Spleen (tissue), 13 donors: ENCODE results near the gene PEX14. TPM values are rescaled to one million over a fixed set of nuclear protein-coding genes. Genes with fewer than 3 reads are reported as not detected.
A peak's percentile ranks its signal among the peaks of the same experiment; 100 is the strongest.
"Not testable (repeated sequence)": the region's sequence is repeated elsewhere in the genome, so short reads cannot be mapped to it uniquely, and the experiment has no call there.

Experiments used
- DNase-seq: peaks from one replicate; pipeline ENCODE4 v3.0.0-alpha.2; 2020
- H3K27ac ChIP-seq, 8 donors: fragments of 200-600 bp; sonication (generic) in 7 of 8; 1 replicate in 4 of 8; 2 replicates in 4 of 8; pipeline versions ENCODE4 v1.5.0 to v1.8.0; 2016 to 2021; ENCODE audit warnings: inconsistent platforms in 4 of 8, mild to moderate bottlenecking in 4 of 8, moderate library complexity in 1 of 8
- H3K27me3 ChIP-seq, 7 donors: fragments of 200-600 bp; sonication (generic) in 6 of 7; replicated peaks in 1 of 7; 1 replicate in 4 of 7; 2 replicates in 3 of 7; pipeline versions ENCODE4 v1.5.0 to v1.8.0; 2016 to 2021; ENCODE audit warnings: inconsistent platforms in 3 of 7, mild to moderate bottlenecking in 1 of 7
- H3K36me3 ChIP-seq, 6 donors: fragments of 200-600 bp; sonication (generic) in 5 of 6; 1 replicate in 4 of 6; 2 replicates in 2 of 6; pipeline versions ENCODE4 v1.5.0 to v1.8.0; 2016 to 2021; ENCODE audit warnings: inconsistent platforms in 2 of 6
- H3K4me1 ChIP-seq, 6 donors: fragments of 200-600 bp; sonication (generic) in 5 of 6; 1 replicate in 3 of 6; 2 replicates in 3 of 6; pipeline versions ENCODE4 v1.5.0 to v1.8.0; 2016 to 2021; ENCODE audit warnings: inconsistent platforms in 3 of 6
- H3K4me3 ChIP-seq, 8 donors: fragments of 200-600 bp; sonication (generic) in 7 of 8; 1 replicate in 4 of 8; 2 replicates in 4 of 8; pipeline versions ENCODE4 v1.5.0 to v1.8.0; 2016 to 2021; ENCODE audit warnings: inconsistent platforms in 4 of 8, mild to moderate bottlenecking in 4 of 8, moderate library complexity in 2 of 8
- H3K9me3 ChIP-seq, 8 donors: fragments of 200-600 bp; sonication (generic) in 7 of 8; 1 replicate in 4 of 8; 2 replicates in 4 of 8; pipeline versions ENCODE4 v1.5.0 to v1.8.0; 2016 to 2021; ENCODE audit warnings: inconsistent platforms in 4 of 8
- CTCF ChIP-seq, 11 experiments: fragments of 200-600 bp in 7 of 11; fragments of 450-650 bp in 4 of 11; sonication (generic) in 4 of 11; IDR thresholded peaks in 8 of 11; conservative IDR thresholded peaks in 3 of 11; 1 replicate in 7 of 11; 2 replicates in 4 of 11; pipeline versions ENCODE4 v1.4.0 to v1.8.0; 2016 to 2021; ENCODE audit warnings: antibody characterized with exemption in 11 of 11, inconsistent platforms in 4 of 11, mild to moderate bottlenecking in 1 of 11
- POLR2A ChIP-seq, 3 donors: fragments of 450-650 bp; IDR thresholded peaks; one replicate each; pipeline ENCODE4 v1.5.1; 2017; ENCODE audit warnings: antibody characterized with exemption in 3 of 3, mild to moderate bottlenecking in 1 of 3
- POLR2AphosphoS5 ChIP-seq, 3 donors: sonication (generic); formaldehyde crosslinking; IDR thresholded peaks; one replicate each; pipeline ENCODE4 v1.5.1; 2017; ENCODE audit warnings: antibody characterized with exemption in 3 of 3
- WGBS, 5 donors: extraction: QIAGEN DNeasy Blood & Tissue Kit in 3 of 5; methylation state at CpG; one replicate each; pipeline versions ENCODE4 v1.1.5 to v1.1.7; 2013 to 2018; 5-methylcytosine and 5-hydroxymethylcytosine counted together
- intact Hi-C: fragments of 100-400 bp; cut with DNase I; formaldehyde crosslinking; loops from one replicate; pipeline ENCODE4 v1.15.0; 2023; ENCODE audit warnings: low total_unique reads
- long read RNA-seq, 2 donors: transcript quantifications; one replicate each; lab custom pipeline, GENCODE V29; 2026
- polyA plus RNA-seq, 3 donors: library from polyadenylated mRNA; stranded (reverse); fragments of 200-250 nt; gene quantifications; one replicate each; pipeline ENCODE4 v1.2.1, GENCODE V29; 2013
- total RNA-seq, 7 donors: library from RNA; depleted of rRNA in 3 of 7; stranded (reverse); fragments of >200 nt in 3 of 7; fragmentation: NEBNext Ultra II Directional in 4 of 7; extraction: Animal tissue kit (Norgen Biotek cat#: 25700) in 4 of 7; gene quantifications; one replicate each; pipeline versions ENCODE4 v1.1.0 to v1.2.1, GENCODE V29; 2016 to 2021
- donor health status: healthy with polysubstance abuse.
- donor health status: DM: no; HTN: no; CAD: no; lungs with moderate emphysema.
- donor health status: DM: no; HTN: no; CAD: no.
- donor health status: Bipolar disorder and iron deficiency.
- donor health status: healthy.
- donor health status: DM: no; HTN: no; CAD: no.
- donor health status: DM: yes; HTN: yes; CAD: no.

Gene PEX14
- total RNA-seq, result 10 to 100 TPM in 6 of 7 donors, 1 to 10 TPM in 1; 9.9 to 19.7 (median 13.8) TPM
- polyA plus RNA-seq, result 10 to 100 TPM in 1 of 3 donors, 1 to 10 TPM in 2; 9.3 to 15.1 (median 9.8) TPM
- long read RNA-seq, donor 1, partial matches to known transcripts, result 0 of 3 reads
- long read RNA-seq, donor 1, other reads (novel, unspliced or antisense), result 0 of 3 reads
- long read RNA-seq, donor 2, partial matches to known transcripts, result 0 of 2 reads
- long read RNA-seq, donor 2, other reads (novel, unspliced or antisense), result 0 of 2 reads

DNA sequence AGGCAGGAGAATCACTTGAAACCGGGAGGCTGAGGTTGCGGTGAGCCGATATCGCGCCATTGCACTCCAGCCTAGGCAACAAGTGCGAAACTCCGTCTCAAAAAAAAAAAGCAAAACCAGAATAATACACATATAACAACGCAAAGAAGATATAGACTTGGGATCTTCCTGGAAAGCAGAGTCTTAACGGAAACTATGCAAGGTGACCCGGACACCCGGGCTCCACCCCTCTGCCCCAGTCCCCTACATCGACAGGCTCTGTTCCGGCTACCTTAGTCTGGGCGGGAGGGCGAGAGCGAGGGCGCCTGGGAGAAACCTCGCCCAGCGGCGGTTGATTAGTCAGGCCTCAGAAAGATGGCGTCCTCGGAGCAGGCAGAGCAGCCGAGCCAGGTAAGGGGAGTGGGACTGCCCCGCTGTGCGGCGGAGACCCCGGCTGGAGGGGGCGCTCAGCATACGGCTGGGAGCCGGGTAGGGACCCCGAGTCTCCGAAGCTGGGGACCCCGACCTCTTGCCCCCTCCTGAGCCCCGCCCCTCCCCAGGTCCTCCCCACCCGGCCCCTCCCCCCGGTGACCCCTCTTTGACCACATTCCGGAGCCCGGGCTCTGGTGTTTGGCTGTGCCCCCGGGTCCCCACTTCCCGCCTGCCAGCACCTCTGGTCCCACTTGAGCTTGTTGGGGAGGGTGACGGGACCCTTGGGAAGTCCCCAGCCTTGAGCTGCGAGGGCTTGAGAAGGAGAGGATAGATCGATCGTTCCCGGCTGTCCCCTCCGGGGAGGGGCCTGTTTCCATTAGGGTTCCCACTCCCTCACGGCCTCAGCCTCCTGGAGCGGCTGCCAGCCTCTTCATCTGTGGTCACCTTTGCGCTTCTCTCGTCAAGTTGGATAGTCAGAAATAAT is at the start of gene PEX14:
TSS of gene PEX14 (plus strand) at position 338 of the 895 bp plus-strand sequence. CDS start at position 355, 17 bp downstream.
- peak; percentile 96 for DNase-seq
- TF ChIP-seq CTCF (IDR thresholded peaks at IDR 0.05 in 8 of 11, conservative IDR thresholded peaks at IDR 0.05 in 3 of 11) (no peak), POLR2A (IDR thresholded peaks at IDR 0.05) (peak in 1 of 3 donors; percentile 27), POLR2AphosphoS5 (IDR thresholded peaks at IDR 0.05) (peak; percentile 69 to 86 (median 78))
- 11 to 18% (median 11%) methylated on average over 33 to 50 of the region's 50 CpGs for WGBS, 5 donors

DNA sequence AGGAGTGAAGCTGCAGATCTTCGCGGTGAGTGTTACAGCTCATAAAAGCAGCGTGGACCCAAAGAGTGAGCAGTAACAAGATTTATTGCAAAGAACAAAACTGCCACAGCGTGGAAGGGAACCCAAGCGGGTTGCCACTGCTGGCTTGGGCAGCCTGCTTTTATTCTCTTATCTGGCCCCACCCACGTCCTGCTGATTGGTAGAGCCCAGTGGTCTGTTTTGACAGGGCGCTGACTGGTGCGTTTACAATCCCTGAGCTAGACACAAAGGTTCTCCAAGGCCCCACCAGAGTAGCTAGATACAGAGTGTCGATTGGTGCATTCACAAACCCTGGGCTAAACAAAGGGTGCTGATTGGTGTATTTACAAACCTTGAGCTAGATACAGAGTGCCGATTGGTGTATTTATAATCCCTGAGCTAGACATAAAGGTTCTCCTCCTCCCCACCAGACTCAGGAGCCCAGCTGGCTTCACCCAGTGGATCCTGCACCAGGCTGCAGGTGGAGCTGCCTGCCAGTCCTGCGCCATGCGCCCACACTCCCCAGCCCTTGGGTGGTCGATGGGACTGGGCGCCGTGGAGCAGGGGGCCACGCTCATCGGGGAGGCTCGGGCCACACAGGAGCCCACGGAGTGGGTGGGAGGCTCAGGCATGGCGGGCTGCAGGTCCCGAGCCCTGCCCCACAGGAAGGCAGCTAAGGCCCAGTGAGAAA is 48.8 kb upstream of the PEX14 start:
- 83 to 89% (median 87%) methylated on average over 7 to 21 of the region's 21 CpGs for WGBS, 5 donors
- not testable (repeated sequence) for H3K9me3 ChIP-seq, H3K4me3 ChIP-seq, H3K27me3 ChIP-seq, H3K27ac ChIP-seq
- peaks cover 1 to 37% (median 18%) of the 10 kb centered on the region in 6 donors for H3K4me1 ChIP-seq
- DNase-seq, result peak; percentile 72
- peaks cover 0 to 20% (median 6%) of the 10 kb centered on the region in 6 donors for H3K36me3 ChIP-seq
- intact Hi-C loops, result loop anchor here (5.0 kb wide), 1 partner anchor 49 kb away; no protein-coding TSS in a partner anchor

More for the DNA sequence above, at the start of gene PEX14:
- Histone ChIP-seq H3K36me3 (no peaks in the 10 kb centered on the region), H3K27ac (peak within 1 kb of the TSS; percentile 69 to 94 (median 89)), H3K27me3 (no peaks in the 10 kb centered on the region), H3K4me1 (peaks cover 28 to 83% (median 51%) of the 10 kb centered on the region in 6 donors), H3K9me3 (no peaks in the 10 kb centered on the region), H3K4me3 (peak within 1 kb of the TSS; percentile 85 to 99 (median 94))
- intact Hi-C loops, result loop anchor here (5.0 kb wide), 1 partner anchor 43 kb away; the partner anchor contains the start of gene CENPS

- H3K4me3 ChIP-seq, H3K27me3 ChIP-seq, H3K9me3 ChIP-seq: not testable (repeated sequence)
- DNase-seq, result peak; percentile 70
- Histone ChIP-seq H3K36me3 (peaks cover 0 to 15% (median 2%) of the 10 kb centered on the region in 6 donors), H3K27ac (peak overlapping the region in 1 of 8 donors; percentile 23), H3K4me1 (peaks cover 6 to 42% (median 23%) of the 10 kb centered on the region in 6 donors)
- 87 to 99% (median 96%) methylated on average over 4 to 21 of the region's 21 CpGs; no CpG with 5 or more reads in 1 of the 5 donors for WGBS, 5 donors
- intact Hi-C loops, result loop anchor here (5.0 kb wide), 1 partner anchor 49 kb away; no protein-coding TSS in a partner anchor
These were observed 48.3 kb upstream of the PEX14 start for GRCh38 chr1:10426535-10426848.

GRCh38 chr1:10428984-10429383 is 45.8 kb upstream of the PEX14 start:
- Histone ChIP-seq H3K27me3 (no peaks in the 10 kb centered on the region), H3K36me3 (no peaks in the 10 kb centered on the region), H3K4me1 (peaks cover 6 to 54% (median 28%) of the 10 kb centered on the region in 6 donors), H3K9me3 (no peaks in the 10 kb centered on the region), H3K27ac (no peak overlapping the region), H3K4me3 (no peak overlapping the region)
- intact Hi-C loops, result loop anchor here (5.0 kb wide), 1 partner anchor 52 kb away; no protein-coding TSS in a partner anchor
- WGBS, 5 donors, result 87 to 93% (median 92%) methylated on average over 2 to 5 of the region's 5 CpGs
- DNase-seq, result no peak
- TF ChIP-seq POLR2AphosphoS5 (IDR thresholded peaks at IDR 0.05), result no peak
- TF ChIP-seq CTCF (IDR thresholded peaks at IDR 0.05 in 8 of 11, conservative IDR thresholded peaks at IDR 0.05 in 3 of 11), result no peak
- TF ChIP-seq POLR2A (IDR thresholded peaks at IDR 0.05), result no peak
